ENCODE data around the gene CTSH. TPM values are rescaled to one million over a fixed set of nuclear protein-coding genes. Genes with fewer than 3 reads are reported as not detected.
A peak's percentile ranks its signal among the peaks of the same experiment; 100 is the strongest.

Gene CTSH
- total and polyA plus RNA-seq, 2 donors (not counting 1 experiment from before 2014, with no cell fraction given), result 5.3 to 6.9 TPM

GRCh38 chr15:78889000-78889399 is 55.8 kb downstream of the CTSH start:
- no peak overlapping the region for H3K9ac ChIP-seq (ENCODE audit: insufficient read depth, low read length)
- H3K27me3 ChIP-seq (ENCODE audit: control insufficient read depth, insufficient read depth, low read length), result no peaks in the 10 kb centered on the region
- peaks cover 2% of the 10 kb centered on the region for H3K4me1 ChIP-seq (ENCODE audit: control insufficient read depth, extremely low read depth, insufficient read depth, low read length)
- no peaks in the 10 kb centered on the region for H3K9me3 ChIP-seq (ENCODE audit: control insufficient read depth, insufficient read depth, low read depth, low read length)
- H3K36me3 ChIP-seq (ENCODE audit: control insufficient read depth, insufficient read depth, low read length), result peaks cover 12% of the 10 kb centered on the region
- no peak for TF ChIP-seq EZH2 (IDR thresholded peaks at IDR 0.05; ENCODE audit: low read length, missing control alignments)
- no peak for TF ChIP-seq CTCF (conservative IDR thresholded peaks at IDR 0.05 in 1 of 2, IDR thresholded peaks at IDR 0.05 in 1 of 2; ENCODE audit: low read depth in 1 of 2, low read length in 2 of 2)
- H4K20me1 ChIP-seq (ENCODE audit: control insufficient read depth, extremely low read depth, insufficient read depth, low read length), result peaks cover 5% of the 10 kb centered on the region
- H3K4me2 ChIP-seq (ENCODE audit: extremely low read depth, insufficient read depth, low read length), result no peak overlapping the region
- H2AFZ ChIP-seq (ENCODE audit: low read length), result no peak overlapping the region
- H3K4me3 ChIP-seq (replicated peaks in 1 of 4; ENCODE audit: control extremely low read depth in 1 of 4, insufficient read depth in 1 of 4, low read depth in 3 of 4, low read length in 4 of 4), result no peak overlapping the region
- H3K27ac ChIP-seq (ENCODE audit: insufficient read depth, low read length), result no peak overlapping the region
- no peak for DNase-seq (ENCODE audit: low read depth in 2 of 2)
- H3K79me2 ChIP-seq (ENCODE audit: control insufficient read depth, insufficient read depth, low read length), result peaks cover 79% of the 10 kb centered on the region

GRCh38 chr15:78881681-78882080 is 63.2 kb downstream of the CTSH start:
- peaks cover 12% of the 10 kb centered on the region for H4K20me1 ChIP-seq (ENCODE audit: control insufficient read depth, extremely low read depth, insufficient read depth, low read length)
- H3K27ac ChIP-seq (ENCODE audit: insufficient read depth, low read length), result no peak overlapping the region

GRCh38 chr15:78880813-78881212 is 64.0 kb downstream of the CTSH start:
- no peaks in the 10 kb centered on the region for H3K27me3 ChIP-seq (ENCODE audit: control insufficient read depth, insufficient read depth, low read length)
- no peak overlapping the region for H3K9ac ChIP-seq (ENCODE audit: insufficient read depth, low read length)
- H3K79me2 ChIP-seq (ENCODE audit: control insufficient read depth, insufficient read depth, low read length), result peaks cover 100% of the 10 kb centered on the region
- H3K9me3 ChIP-seq (ENCODE audit: control insufficient read depth, insufficient read depth, low read depth, low read length), result no peaks in the 10 kb centered on the region
- no peak overlapping the region for H3K4me3 ChIP-seq (replicated peaks in 1 of 4; ENCODE audit: control extremely low read depth in 1 of 4, insufficient read depth in 1 of 4, low read depth in 3 of 4, low read length in 4 of 4)
- H3K4me1 ChIP-seq (ENCODE audit: control insufficient read depth, extremely low read depth, insufficient read depth, low read length), result peaks cover 8% of the 10 kb centered on the region
- no peak overlapping the region for H3K4me2 ChIP-seq (ENCODE audit: extremely low read depth, insufficient read depth, low read length)
- no peak overlapping the region for H3K27ac ChIP-seq (ENCODE audit: insufficient read depth, low read length)
- peaks cover 12% of the 10 kb centered on the region for H4K20me1 ChIP-seq (ENCODE audit: control insufficient read depth, extremely low read depth, insufficient read depth, low read length)
- no peak for TF ChIP-seq CTCF (conservative IDR thresholded peaks at IDR 0.05 in 1 of 2, IDR thresholded peaks at IDR 0.05 in 1 of 2; ENCODE audit: low read depth in 1 of 2, low read length in 2 of 2)
- no peak for TF ChIP-seq EZH2 (IDR thresholded peaks at IDR 0.05; ENCODE audit: low read length, missing control alignments)
- H3K36me3 ChIP-seq (ENCODE audit: control insufficient read depth, insufficient read depth, low read length), result peaks cover 4% of the 10 kb centered on the region
- no peak overlapping the region for H2AFZ ChIP-seq (ENCODE audit: low read length)
- peak in 1 of 2 donors; percentile 34 for DNase-seq (ENCODE audit: low read depth in 2 of 2)

More at GRCh38 chr15:78881681-78882080, 63.2 kb downstream of the CTSH start:
- no peak overlapping the region for H3K4me2 ChIP-seq (ENCODE audit: extremely low read depth, insufficient read depth, low read length)
- H3K27me3 ChIP-seq (ENCODE audit: control insufficient read depth, insufficient read depth, low read length), result no peaks in the 10 kb centered on the region
- peaks cover 6% of the 10 kb centered on the region for H3K36me3 ChIP-seq (ENCODE audit: control insufficient read depth, insufficient read depth, low read length)
- TF ChIP-seq CTCF (conservative IDR thresholded peaks at IDR 0.05 in 1 of 2, IDR thresholded peaks at IDR 0.05 in 1 of 2; ENCODE audit: low read depth in 1 of 2, low read length in 2 of 2) (no peak), EZH2 (IDR thresholded peaks at IDR 0.05; ENCODE audit: low read length, missing control alignments) (no peak)
- peaks cover 99% of the 10 kb centered on the region for H3K79me2 ChIP-seq (ENCODE audit: control insufficient read depth, insufficient read depth, low read length)
- H3K9me3 ChIP-seq (ENCODE audit: control insufficient read depth, insufficient read depth, low read depth, low read length), result no peaks in the 10 kb centered on the region
- no peak overlapping the region for H3K9ac ChIP-seq (ENCODE audit: insufficient read depth, low read length)
- peaks cover 8% of the 10 kb centered on the region for H3K4me1 ChIP-seq (ENCODE audit: control insufficient read depth, extremely low read depth, insufficient read depth, low read length)
- no peak overlapping the region for H2AFZ ChIP-seq (ENCODE audit: low read length)
- no peak overlapping the region for H3K4me3 ChIP-seq (replicated peaks in 1 of 4; ENCODE audit: control extremely low read depth in 1 of 4, insufficient read depth in 1 of 4, low read depth in 3 of 4, low read length in 4 of 4)
- DNase-seq (ENCODE audit: low read depth in 2 of 2), result no peak
